DMS114 treated with DMSO at 0.1 percent for 48 hours (cell line): Measurements from ENCODE around the gene AK9.
"Not testable (repeated sequence)": the region's sequence is repeated elsewhere in the genome, so short reads cannot be mapped to it uniquely, and the experiment has no call there.

Source experiments
- DNase-seq: peaks from one replicate; lab custom pipeline; 2025; ENCODE audit not compliant: unreplicated experiment; lab: John Stamatoyannopoulos, UW

AK9 gene

GRCh38 chr6:109461733-109462526, 229.1 kb downstream of the AK9 start:
- DNase-seq = no peak

GRCh38 chr6:109461205-109461604, 229.8 kb downstream of the AK9 start:
- not testable (repeated sequence) for DNase-seq

GRCh38 chr6:109460161-109460829, 230.7 kb downstream of the AK9 start:
- DNase-seq = no peak

- DNase-seq = no peak
These were observed 232.0 kb downstream of the AK9 start for GRCh38 chr6:109458774-109459531.

GRCh38 chr6:109457562-109457996, 233.4 kb downstream of the AK9 start:
- no peak for DNase-seq

GRCh38 chr6:109456710-109457561, 234.1 kb downstream of the AK9 start:
- no peak for DNase-seq

GRCh38 chr6:109456111-109456583, 234.9 kb downstream of the AK9 start:
- DNase-seq = no peak

GRCh38 chr6:109455437-109456110, 235.4 kb downstream of the AK9 start, which contains the start of gene MICAL1:
MICAL1 (minus strand) TSS chr6:109455772; CDS start chr6:109454196, 1,576 bp downstream.
- no peak for DNase-seq

GRCh38 chr6:109454496-109455436, 236.2 kb downstream of the AK9 start:
- no peak for DNase-seq

- DNase-seq = no peak
These were observed 237.2 kb downstream of the AK9 start for GRCh38 chr6:109453594-109454495.

- no peak for DNase-seq
These were observed 237.8 kb downstream of the AK9 start for GRCh38 chr6:109453156-109453555.

- DNase-seq = no peak
These were observed 238.8 kb downstream of the AK9 start for GRCh38 chr6:109452181-109452580.

GRCh38 chr6:109451376-109451775, 239.6 kb downstream of the AK9 start:
- DNase-seq = no peak

- DNase-seq = no peak
These were observed 240.2 kb downstream of the AK9 start for GRCh38 chr6:109450801-109451200.

- DNase-seq = no peak
These were observed 241.0 kb downstream of the AK9 start for GRCh38 chr6:109449795-109450673.

GRCh38 chr6:109449064-109449794, 241.8 kb downstream of the AK9 start:
- no peak for DNase-seq
